ENCODE measurements around the gene DCAF11.

Gene DCAF11

DNA sequence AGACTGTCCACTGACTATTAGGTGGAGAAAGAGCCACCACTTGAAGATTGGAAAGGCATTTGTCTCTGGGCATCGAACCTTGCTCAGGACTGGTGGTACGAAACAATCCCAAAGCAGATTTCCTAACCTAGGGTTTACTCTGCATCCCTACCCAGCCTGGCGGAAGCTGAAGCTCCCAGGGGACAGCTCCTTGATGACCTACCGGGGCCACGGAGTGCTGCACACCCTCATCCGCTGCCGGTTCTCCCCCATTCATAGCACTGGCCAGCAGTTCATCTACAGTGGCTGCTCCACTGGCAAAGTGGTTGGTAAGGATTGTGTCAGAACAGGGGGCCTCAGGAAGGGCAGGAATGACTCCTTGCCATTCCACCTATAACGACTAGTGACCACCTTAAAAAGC, 6.6 kb downstream of the DCAF11 start:
- no peak for DNase-seq (ENCODE audit: low spot score)

DNA sequence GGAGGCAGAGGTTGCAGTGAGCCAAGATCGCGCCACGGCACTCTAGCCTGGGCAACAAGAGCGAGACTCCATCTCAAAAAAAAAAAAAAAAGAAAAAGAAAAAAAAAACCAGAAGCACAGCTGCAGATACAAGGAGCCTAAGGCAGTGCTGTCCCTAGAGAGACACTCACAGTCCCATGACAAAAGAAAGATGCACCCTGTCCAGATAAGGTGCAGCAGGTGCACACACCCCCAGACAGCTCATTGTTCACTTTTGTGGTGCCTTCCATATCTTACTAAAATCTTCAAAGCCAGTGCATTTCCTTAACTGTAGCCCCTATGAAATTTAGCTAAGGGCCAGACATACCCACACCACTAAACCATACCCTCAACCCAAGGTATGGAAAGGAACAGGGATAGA, 7.8 kb downstream of the DCAF11 start:
- no peak for DNase-seq (ENCODE audit: low spot score)

DNA sequence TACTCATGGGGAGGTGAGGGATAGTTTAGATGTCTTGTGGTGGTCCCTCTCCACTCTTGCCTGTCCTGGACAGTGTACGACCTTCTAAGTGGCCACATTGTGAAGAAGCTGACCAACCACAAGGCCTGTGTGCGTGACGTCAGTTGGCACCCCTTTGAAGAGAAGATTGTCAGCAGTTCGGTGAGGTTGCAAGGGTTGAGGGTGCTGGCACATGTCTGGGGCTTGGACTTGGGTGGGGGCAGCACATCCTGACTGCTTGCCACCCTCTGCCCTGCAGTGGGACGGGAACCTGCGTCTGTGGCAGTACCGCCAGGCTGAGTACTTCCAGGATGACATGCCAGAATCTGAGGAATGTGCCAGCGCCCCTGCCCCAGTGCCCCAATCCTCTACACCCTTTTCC, 8.3 kb downstream of the DCAF11 start:
- DNase-seq (ENCODE audit: low spot score), result no peak

DNA sequence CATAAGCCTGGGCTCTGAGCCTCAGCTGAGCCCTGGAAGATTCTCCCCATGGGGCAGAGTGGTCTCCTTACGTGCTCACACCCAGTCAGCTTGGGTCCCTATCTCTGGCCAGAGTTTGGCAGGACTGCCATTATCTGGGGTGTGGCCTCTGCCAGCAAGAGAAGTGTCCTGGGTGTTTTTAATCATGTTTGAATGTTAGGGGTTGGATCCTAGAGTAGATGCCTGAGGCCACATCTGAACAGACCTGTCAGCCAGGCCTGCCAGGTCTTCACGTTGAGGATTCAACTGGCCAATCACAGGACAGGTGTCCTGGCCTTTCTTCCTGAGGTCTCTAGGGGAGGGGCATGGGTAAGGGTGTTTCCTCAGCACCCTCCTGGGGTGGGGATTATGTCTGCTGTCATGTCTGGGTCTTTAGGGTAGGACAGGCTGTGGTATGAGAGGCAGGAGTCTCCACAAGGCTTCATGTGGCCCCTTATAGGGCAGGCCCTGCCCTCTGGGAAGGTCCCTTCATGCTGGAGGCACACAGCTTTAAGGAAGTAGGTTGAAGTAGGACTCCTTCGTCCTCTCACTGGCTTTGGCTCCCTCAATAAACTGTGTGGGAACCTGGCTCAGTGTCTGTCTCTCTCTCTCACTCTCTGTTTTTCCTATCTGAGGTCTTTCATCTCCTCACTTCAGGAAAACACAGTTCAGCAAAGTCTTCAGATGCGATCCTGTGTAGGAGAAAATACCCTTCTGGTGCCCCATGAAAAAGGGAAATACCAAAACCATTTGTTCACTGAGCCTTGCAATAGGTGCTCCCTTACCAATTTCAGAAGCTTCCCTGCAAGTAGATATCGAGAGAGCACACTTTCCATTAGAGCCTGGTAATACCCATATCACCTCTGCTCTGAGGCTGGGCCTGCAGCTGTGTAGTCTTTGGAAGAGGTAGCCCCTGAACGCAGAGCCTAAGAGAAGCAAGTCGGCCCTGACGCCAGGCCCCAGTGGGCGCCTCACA, 9.1 kb downstream of the DCAF11 start:
- DNase-seq (ENCODE audit: low spot score), result no peak

DNA sequence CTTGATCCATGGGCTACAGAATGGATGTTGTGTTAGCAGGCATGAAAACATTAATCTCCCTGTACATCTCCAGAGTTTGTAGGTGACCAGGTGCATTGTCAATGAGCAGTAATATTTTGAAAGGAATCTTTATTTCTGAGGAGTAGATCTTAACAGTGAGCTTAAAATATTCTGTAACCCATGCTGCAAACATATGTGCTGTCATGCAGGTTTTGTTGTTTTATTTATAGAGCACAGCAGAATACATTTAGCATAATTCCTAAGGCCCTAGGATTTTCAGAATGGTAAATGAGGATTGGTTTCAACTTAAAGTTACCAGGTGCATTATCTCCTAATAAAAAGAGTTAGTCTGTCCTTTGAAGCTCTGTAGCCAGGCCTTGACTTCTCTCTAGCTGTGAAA, 12.4 kb downstream of the DCAF11 start:
- no peak for DNase-seq (ENCODE audit: low spot score)

DNA sequence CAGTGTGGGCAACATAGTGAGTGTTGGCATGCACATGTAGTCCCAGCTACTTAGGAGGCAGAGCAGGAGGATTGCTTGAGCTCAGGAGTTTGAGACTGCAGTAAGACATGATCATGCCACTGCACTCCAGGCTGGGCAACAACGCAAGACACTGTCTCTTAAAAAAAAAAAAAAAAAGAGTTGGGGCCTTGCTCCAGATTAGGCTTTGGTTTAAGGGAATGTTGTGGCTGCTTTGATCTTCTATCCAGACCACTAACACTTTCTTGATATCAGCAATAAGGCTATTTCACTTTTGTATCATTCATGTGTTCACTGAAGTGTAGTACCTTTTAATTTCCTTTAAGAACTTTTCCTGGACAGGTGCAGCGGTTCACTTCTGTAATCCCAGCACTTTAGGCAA, 13.1 kb downstream of the DCAF11 start:
- no peak for DNase-seq (ENCODE audit: low spot score)

DNA sequence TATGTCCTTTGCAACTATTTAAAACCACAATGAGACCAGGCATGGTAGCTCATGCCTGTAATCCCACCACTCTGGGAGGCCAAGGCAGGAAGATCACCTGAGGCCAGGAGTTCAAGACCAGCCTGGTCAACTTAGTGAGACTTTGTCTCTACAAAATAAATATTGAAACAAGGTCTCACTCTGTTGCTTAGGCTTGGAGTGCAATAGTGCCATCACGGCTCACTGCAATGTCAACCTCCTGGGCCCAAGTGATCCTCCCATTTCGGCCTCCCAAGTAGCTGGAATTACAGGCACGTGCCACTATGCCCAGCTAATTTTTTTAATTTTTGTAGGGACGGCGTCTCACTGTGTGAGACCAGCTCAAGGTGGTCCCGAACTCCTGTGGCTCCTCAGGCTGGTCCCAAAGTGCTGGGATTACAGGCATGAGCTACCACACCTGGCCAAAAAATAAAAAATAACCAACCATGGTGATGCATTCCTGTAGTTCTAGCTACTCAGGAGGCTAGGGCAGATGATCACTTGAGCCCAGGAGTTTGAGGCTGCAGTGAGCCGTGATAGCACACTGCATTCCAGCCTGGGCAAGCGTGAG, 14.9 kb downstream of the DCAF11 start:
- no peak for DNase-seq (ENCODE audit: low spot score)

DNA sequence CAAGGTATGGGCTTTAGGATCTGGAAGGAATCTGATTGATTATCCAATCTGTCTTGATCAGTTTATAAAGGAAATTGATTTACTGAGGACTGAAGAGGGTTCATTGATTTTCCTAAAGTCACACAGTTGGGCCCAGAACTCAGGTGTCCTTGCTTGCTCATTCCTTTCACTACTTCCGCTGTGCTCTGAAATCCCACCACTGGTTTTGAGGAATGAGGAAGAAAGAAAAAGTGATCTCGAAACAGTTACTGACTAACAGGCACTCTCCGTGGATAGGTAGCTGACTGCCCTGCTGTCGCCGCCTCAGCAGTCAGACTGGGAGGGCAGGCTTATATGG, 15.8 kb downstream of the DCAF11 start, which contains the start of gene FITM1:
Gene FITM1, plus strand, starts transcription at position 280 of the 337 bp plus-strand sequence. CDS start 905 bp downstream, outside the sequence.
- DNase-seq (ENCODE audit: low spot score), result no peak

DNA sequence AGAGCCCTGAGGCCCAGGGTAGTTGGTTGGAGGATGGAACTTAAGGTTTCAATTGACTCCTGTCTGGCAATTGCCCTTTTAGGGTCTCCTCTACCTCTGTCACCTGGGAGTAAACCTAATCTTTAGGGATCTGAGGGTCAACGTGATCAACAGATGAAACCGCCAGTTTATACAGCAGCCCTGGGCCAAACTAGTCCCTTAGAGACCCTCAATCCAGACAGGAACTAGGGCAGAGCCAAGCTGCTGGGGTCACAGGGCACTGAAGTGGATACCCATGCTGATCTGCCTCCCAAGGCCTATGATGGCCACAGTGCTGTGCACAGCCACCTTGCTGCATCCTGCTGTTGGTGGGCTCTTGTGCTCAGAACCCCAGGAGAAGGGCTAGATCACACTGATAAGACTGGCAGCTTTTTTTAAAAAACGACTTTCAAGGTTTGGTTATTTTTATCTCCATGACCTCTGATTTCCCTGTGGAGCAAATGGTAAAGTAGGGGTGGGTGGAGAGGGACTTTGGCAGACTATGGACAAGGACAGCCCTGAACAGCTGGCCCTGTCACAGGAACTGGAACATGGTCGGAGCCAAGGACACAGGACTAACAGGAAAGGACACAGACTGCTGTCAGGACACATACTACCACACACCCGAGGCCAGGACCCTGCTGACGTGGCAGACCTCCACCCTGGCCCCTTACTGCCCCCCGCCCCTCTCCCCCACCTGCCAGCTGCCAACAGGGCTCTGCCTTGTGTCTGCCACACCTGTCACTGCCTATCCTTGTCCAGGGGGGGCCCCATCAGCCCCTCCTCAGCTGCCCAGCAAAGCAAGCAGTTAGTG, 16.4 kb downstream of the DCAF11 start:
- DNase-seq (ENCODE audit: low spot score), result no peak

DNA sequence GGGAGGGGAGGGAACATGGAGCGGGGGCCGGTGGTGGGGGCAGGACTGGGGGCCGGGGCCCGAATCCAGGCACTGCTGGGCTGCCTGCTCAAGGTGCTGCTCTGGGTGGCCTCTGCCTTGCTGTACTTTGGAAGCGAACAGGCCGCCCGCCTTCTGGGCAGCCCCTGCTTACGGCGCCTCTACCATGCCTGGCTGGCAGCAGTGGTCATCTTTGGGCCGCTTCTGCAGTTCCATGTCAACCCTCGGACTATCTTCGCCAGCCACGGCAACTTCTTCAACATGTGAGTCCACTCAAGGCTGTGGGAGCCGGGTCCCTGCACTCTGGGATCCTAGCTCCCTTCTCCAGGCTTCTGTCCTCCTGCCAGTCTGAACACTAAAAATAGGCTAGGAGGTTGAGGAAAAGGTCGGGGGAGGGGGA, 17.0 kb downstream of the DCAF11 start:
- DNase-seq (ENCODE audit: low spot score), result no peak

DNA sequence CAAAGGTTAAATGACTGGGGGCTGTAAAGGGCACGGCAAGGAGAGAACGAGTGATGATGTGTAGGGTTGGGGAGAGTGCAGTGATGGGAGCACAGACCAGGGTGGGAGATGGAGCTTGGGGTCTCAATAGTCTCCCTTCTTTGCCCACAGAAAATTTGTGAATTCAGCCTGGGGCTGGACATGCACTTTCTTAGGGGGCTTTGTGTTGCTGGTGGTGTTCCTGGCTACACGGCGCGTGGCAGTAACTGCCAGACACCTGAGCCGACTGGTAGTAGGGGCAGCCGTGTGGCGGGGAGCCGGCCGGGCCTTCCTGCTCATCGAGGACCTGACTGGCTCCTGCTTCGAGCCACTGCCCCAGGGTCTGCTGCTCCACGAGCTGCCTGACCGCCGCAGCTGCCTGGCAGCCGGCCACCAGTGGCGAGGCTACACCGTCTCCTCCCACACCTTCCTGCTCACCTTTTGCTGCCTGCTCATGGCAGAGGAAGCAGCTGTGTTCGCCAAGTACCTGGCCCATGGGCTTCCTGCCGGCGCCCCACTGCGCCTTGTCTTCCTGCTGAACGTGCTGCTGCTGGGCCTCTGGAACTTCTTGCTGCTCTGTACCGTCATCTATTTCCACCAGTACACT, 17.6 kb downstream of the DCAF11 start:
- DNase-seq (ENCODE audit: low spot score), result no peak

DNA sequence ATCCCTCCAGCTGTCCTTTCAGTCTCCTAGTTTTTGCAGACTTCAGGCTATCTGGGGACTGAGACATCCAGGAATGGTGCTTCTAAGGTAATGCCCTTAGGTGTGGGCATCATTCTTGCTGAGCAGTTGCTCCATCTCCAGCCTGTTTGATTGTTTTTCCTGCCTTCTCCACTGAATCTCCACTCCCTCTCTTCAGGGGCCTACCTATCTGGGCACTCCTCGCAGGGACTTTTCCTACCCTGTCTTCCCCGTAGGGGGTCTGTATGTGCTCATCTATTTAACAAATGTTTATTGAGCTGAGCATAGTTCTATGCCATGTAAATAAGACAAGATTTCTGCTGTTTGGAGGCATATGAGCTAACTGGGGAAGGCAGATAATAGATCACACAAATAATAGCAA, 18.4 kb downstream of the DCAF11 start:
- no peak for DNase-seq (ENCODE audit: low spot score)

DNA sequence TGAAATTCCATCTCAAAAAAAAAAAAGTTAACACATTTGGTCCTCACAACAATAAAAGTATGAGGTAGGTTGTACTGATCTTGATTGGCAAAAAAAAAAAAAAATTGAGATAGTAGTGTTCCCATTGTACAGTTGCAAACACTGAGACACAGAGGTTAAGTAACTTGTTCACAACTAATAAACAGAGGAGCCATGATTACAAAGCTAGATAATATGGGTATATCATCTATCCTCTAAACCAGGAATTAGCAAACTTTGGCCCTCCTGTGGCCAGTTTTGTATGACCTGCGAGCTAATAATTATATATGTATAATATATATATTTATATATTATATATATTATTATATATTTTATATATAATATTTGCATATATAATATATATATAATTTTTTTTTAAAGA, 19.2 kb downstream of the DCAF11 start:
- DNase-seq (ENCODE audit: low spot score), result no peak

DNA sequence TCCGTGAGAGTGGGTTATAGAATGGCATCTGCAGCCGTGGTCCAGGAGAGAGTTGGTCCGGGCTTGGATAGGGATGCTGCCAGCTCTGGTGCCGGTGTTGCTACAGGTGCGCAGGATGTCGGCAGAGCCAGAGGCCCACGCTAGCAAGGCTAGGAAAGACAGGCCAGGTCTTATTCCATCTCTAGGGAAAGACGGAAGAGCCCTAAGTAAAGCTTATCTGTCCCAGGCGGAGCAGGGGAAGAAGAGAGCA, 20.9 kb downstream of the DCAF11 start:
- no peak for DNase-seq (ENCODE audit: low spot score)

DNA sequence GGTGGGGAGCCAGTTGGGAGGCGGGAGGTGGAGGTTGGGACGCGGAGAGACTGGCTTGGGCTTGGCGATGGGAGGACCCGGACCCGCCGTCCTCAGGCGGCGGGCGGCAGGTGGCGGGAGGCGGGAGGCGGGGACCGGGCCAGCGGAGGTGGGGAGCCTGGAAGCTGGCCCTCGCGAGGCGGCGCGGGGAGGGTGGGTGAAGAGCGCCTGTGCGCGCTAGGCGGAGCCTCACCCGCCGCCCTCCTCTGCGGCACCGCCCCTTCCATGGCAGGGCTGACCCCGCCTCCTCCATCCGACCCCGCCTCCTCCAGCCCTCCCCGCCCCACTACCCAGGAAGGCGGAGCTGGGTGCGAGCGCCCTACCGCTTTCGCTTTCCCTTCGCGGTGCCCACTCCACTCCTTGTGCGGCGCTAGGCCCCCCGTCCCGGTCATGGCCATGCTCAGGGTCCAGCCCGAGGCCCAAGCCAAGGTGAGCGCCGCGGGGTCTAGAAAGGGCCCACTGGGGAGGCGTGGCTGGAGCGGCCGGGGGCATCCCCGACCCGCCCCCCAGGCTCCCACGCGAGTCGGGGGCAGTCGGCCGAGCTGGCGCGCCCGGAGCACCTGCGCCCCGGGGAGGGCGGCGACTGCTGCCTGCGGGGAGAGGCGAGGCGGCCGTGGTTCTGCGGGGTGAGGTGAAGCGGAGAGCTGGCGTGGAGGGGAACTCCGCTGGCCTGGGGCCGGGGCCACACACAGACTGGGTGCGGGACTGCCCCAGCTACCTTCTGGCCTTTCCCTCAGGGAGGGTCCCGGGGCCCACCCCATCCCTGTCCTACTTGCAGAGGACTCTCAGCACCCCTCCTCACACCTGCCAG, 21.5 kb downstream of the DCAF11 start, which contains the start of gene PSME1:
Gene PSME1, plus strand, starts transcription at position 361 of the 850 bp plus-strand sequence. Its CDS starts 69 bp downstream, at position 430.
- peak; percentile 91 for DNase-seq (ENCODE audit: low spot score)

DNA sequence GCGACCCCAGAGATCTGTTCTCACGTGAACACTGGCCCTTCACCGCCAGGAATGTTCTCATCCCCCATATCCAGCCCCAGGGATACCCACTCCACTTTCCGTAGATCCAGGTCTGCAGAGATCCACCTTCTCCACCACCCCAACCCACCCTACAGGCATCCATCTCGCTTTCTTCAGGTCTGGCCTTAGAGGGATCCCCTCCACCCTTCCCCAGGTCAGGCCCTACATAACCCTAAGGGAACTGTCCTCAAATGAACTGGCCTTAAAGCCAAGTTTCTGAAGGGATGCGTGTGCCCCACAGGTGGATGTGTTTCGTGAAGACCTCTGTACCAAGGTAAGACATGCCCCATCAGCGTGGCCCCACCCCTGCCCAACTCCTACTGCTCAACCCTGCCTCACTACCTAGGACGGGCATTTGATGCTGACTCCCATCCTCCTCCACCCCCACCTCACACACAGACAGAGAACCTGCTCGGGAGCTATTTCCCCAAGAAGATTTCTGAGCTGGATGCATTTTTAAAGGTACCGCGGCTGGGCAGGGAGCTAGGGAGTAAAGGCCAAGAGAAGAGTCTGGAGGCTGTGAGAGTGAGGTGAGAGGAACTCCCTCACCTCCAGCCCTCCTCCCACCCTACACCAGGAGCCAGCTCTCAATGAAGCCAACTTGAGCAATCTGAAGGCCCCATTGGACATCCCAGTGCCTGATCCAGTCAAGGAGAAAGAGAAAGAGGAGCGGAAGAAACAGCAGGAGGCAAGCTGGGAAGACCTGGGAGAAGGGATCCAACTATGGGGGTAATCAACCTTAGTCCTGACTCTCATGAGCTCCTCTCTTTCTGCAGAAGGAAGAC, 22.3 kb downstream of the DCAF11 start:
- DNase-seq (ENCODE audit: low spot score), result no peak

DNA sequence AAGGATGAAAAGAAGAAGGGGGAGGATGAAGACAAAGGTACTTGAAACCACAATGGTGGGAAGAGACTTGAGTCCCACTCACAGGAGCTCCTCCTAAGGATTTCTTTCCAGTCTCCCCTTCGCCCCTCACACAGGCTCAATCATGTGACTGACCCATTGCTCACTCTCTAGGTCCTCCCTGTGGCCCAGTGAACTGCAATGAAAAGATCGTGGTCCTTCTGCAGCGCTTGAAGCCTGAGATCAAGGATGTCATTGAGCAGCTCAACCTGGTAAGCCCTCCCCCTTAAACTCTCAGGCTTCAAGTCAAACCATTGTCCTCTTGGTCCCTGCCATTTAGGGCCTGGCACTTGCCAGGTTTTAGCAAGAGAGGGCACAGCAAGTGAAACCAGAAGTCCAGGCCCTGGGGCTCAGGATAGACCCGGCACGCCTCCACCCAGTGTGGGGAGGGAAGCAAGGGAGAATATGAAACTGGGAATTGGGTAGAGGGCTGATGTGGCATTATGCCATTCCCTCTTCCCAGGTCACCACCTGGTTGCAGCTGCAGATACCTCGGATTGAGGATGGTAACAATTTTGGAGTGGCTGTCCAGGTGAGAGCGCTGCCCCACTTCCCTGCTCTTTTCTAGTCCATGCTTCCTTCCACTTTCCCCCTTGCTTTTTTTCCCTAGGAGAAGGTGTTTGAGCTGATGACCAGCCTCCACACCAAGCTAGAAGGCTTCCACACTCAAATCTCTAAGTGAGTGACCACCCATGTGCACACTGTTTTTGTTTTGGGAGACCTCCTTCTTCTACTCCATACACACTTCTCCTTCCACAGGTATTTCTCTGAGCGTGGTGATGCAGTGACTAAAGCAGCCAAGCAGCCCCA, 23.2 kb downstream of the DCAF11 start:
- no peak for DNase-seq (ENCODE audit: low spot score)

DNA sequence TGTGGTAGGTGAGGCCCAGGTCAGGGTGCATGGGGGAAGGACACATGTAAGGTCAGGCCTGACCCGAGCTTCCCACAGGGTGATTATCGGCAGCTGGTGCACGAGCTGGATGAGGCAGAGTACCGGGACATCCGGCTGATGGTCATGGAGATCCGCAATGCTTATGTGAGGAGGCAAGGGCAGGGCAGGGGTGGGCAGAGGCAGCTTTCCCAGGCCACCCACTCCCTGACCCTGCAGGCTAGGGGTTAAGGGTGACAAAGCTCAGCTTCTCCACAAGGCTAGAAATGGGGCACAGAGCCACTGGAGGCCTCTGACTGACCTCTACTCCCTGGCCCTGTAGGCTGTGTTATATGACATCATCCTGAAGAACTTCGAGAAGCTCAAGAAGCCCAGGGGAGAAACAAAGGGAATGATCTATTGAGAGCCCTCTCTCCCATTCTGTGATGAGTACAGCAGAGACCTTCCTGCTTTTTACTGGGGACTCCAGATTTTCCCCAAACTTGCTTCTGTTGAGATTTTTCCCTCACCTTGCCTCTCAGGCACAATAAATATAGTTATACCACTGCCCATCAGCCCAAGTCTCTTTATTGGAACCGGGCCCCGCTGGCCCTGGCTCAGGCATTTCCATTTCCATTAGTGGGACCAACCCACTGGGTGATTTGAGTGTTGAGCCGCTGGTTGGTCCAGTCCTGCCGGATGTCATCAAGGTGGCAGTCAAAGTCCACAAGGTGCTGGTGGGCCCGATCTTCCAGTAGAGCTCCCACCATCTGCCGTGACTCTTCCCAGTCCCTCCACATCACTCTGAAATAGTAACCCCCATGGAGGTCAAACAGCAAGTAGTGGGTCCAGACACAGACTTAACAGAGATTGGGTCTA, 24.1 kb downstream of the DCAF11 start:
- no peak for DNase-seq (ENCODE audit: low spot score)
